GM13977 (cell line): ENCODE data around the gene THSD4.

Experiments used
- DNase-seq: peaks from one replicate; pipeline ENCODE4 v3.0.0; 2012; ENCODE audit warnings: low spot score
- CTCF ChIP-seq: IDR thresholded peaks from 2 replicates; pipeline ENCODE4 v1.5.1; 2012; ENCODE audit warnings: mild to moderate bottlenecking, control low read depth; ENCODE audit not compliant: insufficient read depth; ENCODE audit errors: extremely low read depth, missing control alignments
- in situ Hi-C: fragments of 300-500 bp; cut with MboI; formaldehyde crosslinking; loops from one replicate; pipeline ENCODE4 v1.12.0; 2022; ENCODE audit warnings: low sequenced_read_pairs, low pct_unique_long_range_greater_than_20kb, mixed read lengths, inconsistent platforms; ENCODE audit not compliant: unreplicated experiment

Gene THSD4

GRCh38 chr15:71786673-71787072, 671.4 kb downstream of the THSD4 start:
- in situ Hi-C loops: no loop called here
- DNase-seq: no peak
- TF ChIP-seq CTCF: no peak

- in situ Hi-C loops: no loop called here
- TF ChIP-seq CTCF: no peak
- DNase-seq: no peak
Observed at GRCh38 chr15:71788646-71789579, 673.6 kb downstream of the THSD4 start.

GRCh38 chr15:71789616-71790015, 674.3 kb downstream of the THSD4 start:
- no peak for TF ChIP-seq CTCF
- DNase-seq: no peak
- in situ Hi-C loops: no loop called here

GRCh38 chr15:71790081-71790480, 674.8 kb downstream of the THSD4 start:
- in situ Hi-C loops: no loop called here
- no peak for TF ChIP-seq CTCF
- no peak for DNase-seq

GRCh38 chr15:71791975-71792374, 676.7 kb downstream of the THSD4 start:
- no peak for TF ChIP-seq CTCF
- in situ Hi-C loops: no loop called here
- DNase-seq: no peak

- no peak for TF ChIP-seq CTCF
- in situ Hi-C loops: no loop called here
- DNase-seq: no peak
Observed at GRCh38 chr15:71792521-71792920, 677.2 kb downstream of the THSD4 start.
